ENCODE data around the gene U2AF2.

GRCh38 chr19:55697698-55698097 is 42.9 kb downstream of the U2AF2 start:
- TF ChIP-seq CTCF (IDR thresholded peaks at IDR 0.05) (no peak), POLR2A (IDR thresholded peaks at IDR 0.05) (no peak)

Measured in Peyer's patch (tissue), 4 donors.